ENCODE results near the gene PCDH9.
"Not testable (repeated sequence)": the region's sequence is repeated elsewhere in the genome, so short reads cannot be mapped to it uniquely, and the experiment has no call there.

Gene PCDH9

GRCh38 chr13:66881170-66881569 lies 349.0 kb downstream of the PCDH9 start:
- not testable (repeated sequence) for DNase-seq

DNA sequence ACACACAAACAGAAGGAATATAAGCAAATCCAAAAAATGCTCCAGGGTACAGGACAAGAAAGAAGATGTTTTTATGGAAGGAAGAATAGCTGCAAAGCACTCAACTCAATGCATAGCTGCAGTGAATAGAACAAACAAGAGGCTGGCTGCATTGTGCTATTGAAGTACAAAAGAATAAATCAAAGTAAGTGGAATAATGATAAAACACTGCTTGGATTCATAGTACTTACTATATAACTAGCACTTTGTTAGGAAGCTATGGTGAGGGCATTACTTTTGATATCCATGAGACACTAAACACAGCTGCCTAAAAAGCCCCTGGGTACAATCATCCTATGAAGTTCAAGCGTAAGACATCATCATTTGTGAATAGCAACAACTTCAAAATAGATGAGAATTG lies 350.1 kb downstream of the PCDH9 start:
- no peak for DNase-seq

GRCh38 chr13:66875264-66875663 lies 354.9 kb downstream of the PCDH9 start:
- DNase-seq: peak; percentile 32

DNA sequence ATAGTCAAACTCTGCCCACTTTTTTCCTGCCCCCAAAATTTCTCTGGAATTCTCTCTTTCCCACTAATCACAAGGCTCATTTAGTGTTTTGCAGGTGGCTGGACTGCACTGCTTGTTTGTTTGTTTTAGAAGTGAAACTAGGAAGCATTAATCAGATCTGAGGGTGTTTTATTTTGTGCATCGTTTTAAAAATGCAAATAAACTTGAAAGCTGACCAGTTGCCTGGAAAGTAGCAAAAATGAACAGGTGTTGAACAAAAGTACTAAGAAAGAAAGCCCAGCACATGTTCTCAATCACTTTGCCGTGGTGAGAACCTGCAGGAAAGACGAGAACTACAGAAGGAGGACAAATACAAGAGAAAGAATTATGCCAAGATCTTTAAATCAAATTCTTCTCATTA lies 365.5 kb downstream of the PCDH9 start:
- no peak for DNase-seq

DNA sequence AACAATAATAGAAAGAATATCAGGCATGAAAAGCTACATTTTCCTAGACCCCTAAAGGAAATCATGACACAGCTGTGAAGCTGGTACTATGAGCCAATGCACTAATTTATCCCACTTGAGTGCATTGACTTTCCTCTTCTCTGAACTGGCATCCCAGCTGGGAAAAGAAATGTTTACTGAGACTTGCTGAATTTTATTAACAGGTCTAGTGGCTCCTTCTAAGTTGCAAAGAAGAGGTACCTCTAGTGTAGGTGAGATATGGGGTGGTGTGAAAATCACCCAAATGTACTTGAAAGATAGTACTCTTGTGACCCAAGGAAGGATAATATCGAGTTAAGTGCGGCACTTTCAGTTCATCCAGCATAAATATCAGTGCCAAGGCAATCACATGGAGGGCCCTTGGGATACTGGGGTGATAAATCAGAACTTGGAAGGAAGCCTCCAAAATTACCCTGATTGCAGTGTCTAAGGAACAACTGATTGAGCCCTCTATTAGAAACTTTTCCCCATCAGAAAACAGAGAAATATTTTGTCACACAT lies 369.2 kb downstream of the PCDH9 start:
- no peak for DNase-seq

- no peak for DNase-seq
Measured at GRCh38 chr13:66859934-66860877, 369.9 kb downstream of the PCDH9 start.

DNA sequence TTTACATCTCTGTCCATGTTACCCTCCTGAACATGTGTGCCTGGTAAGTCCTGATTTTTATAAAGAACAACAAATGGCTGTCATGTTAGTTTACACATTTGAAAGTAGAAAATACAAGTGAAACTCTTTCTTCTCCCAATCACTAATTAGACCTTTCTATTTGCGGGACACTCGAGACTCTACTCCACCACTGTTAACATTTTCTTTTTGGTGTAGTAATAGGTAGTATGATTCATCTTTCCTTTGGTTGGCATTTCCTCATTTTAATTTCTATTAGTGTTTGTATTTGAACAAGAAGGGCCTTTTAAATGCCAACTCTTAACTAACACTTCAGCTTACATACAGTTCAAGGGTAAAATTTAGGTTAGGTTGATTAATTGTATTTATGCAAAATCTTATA lies 371.1 kb downstream of the PCDH9 start:
- no peak for DNase-seq

DNA sequence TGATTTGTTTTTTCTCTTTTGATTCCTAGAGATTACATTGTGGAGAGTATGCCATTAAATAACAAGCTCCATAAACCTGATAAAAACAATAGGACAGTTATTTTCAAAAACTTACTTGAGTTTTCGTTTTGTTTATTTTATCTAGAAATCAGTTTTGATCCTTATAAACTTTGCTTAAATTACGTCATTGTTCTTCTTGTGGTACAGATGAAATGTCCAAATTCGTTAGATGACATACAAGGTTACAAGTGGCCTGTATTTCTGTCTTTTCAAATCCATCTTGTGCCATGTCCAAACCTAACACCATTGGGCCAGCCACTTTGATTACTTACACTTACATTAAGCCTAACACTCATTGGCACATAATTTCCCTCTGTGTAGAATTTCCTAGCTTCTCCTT lies 372.0 kb downstream of the PCDH9 start:
- no peak for DNase-seq

DNA sequence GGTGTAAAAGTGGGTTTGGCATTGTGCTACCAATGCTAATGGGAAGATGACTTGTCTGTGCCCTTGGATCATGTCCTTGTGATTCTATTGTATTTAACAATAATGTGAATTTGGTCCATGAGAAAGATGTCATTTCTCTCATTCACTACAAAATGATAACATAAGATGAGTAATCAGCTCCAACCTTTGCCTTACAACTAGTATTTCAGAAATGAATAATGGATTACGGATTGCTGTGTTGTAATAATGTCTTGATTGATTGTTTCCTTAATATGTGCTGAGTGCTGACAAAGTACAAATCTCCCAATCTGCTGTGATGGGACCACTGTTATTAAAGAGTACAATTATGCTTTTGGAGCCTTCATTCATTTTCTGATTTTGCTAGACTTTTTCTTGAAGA lies 375.0 kb downstream of the PCDH9 start:
- no peak for DNase-seq

DNA sequence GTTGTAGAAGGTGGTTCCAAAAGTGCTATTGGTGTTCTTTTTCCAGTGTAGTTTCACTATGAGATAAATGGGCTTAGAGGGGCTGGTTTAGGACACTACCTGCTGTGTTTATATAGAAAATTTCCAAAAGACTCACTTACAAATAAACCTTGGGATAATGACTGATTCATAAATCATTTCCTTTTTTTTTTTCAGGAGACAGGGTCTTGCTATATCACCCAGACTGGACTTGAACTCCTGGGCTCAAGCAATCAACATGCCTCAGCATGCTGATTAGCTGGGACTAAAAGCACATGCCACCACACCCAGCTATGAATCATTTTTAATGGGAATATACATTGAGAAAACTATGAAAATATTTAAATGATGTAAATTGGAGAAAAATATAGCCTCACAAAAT lies 376.6 kb downstream of the PCDH9 start:
- no peak for DNase-seq

- no peak for DNase-seq
Measured at GRCh38 chr13:66849706-66850105, 380.4 kb downstream of the PCDH9 start.

DNA sequence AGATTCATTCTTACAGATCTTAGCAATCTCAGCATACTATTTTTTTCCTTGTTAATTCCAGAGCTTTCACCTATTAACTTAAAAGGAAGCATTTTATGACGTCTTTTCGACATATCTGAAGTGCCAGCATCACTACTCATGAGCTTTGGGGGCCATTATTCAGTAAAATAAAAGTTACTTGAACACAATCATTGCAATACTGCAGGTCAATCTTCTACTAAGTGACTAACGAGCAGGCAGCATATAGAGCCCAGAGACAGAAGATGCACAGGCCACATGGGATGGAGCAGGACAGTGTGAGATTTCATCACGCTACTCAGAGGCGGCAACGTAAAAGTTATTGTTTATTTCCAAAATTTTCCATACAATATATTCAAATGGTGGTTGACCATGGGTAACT lies 382.6 kb downstream of the PCDH9 start:
- DNase-seq: no peak

DNA sequence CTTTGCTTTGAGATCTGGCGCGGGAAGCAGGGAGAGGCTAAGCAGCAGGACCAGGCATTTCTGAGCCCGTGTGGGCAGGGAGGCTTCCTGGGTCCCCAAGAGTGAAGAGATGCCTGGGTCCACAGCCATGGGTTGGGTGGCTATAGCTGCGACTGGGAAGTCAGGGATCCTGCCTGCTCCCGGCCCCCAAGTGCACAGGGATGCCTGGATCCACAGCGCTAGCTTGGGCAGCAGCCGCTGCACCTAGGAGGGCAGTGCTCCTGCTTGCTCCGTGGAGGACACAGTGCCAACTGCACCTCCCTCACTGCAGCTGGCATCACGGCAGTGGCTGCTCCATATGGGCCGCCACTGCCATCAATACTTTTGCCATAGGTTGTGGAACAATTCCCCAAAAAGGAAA lies 384.7 kb downstream of the PCDH9 start:
- DNase-seq: no peak

- no peak for DNase-seq
Measured at GRCh38 chr13:66844933-66845332, 385.2 kb downstream of the PCDH9 start.

DNA sequence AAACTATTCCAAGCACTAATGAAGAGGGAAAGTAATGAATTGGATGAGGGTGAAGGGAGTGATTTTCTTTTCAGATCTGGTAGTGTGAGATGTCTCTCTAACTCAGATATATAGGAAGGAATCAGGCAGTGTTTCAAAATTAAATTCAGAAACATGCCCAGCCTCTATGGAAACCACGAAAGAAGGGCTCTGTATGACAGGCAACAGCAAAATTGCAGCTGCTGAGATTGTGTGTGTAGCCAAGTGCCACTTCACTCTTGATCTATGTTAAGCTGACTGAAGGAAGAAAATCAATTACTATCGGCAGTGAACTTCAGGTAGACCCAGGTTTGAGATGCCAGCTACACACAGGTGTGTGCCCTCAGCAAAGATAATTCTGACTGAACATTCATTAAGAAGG lies 387.4 kb downstream of the PCDH9 start:
- DNase-seq: no peak

DNA sequence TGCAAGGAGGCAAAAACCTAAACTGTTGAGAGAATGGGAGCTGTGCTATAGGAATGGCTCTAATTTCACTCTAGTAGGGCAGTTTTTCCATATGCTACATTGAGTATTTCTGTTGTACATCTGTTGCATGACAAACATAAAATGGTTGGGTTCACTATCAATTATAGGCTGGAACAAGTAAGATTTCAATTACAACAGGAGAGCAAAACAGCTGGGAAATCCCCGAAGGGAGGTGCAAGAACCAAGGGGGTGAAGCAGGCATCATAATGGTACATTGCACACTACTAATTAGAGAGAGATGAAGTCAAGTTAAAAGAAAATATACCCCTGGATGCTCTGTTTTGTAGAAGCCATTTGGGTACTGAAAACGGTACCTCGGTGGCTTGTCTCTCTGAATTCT lies 389.5 kb downstream of the PCDH9 start:
- DNase-seq: no peak

- DNase-seq: no peak
Measured at GRCh38 chr13:66837246-66837645, 392.9 kb downstream of the PCDH9 start.

GRCh38 chr13:66835040-66835628 lies 395.0 kb downstream of the PCDH9 start:
- DNase-seq: peak; percentile 76

DNA sequence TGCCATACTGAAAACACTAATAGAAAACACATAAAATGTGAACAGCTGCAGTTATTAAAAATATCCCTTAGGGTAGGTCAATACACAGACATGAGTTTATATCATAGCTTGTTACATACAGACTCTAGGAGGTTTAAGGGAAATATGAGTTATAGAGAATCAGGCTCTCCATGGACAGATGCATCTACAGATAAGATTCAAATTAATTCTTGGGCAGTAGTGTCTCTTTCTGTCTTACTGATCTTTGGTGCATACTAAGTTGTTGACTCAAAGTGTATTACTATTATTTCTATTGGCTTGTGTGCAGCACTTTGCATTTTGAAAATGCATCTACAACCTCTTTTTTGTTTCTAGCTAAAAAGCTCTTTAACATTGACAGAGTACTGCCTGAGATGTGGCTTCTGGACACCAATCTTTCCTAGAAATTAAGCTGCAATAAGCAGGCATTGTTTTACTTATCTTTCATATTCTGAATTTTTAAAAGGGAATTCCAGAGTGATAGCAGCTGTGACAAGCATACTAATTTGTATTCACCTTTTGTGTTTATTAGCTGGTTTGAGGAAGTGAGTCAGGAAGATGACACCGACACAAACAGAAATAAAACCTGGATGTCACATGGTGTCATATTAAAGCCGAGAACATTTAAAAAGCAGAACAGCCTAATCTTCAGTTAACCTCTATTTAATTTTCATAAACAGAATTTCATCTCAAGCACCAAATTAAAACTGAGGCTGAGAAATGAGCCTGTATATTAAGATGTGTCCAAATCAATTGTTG lies 399.0 kb downstream of the PCDH9 start:
- DNase-seq: no peak

- DNase-seq: no peak
Measured at GRCh38 chr13:66829803-66830202, 400.3 kb downstream of the PCDH9 start.

DNA sequence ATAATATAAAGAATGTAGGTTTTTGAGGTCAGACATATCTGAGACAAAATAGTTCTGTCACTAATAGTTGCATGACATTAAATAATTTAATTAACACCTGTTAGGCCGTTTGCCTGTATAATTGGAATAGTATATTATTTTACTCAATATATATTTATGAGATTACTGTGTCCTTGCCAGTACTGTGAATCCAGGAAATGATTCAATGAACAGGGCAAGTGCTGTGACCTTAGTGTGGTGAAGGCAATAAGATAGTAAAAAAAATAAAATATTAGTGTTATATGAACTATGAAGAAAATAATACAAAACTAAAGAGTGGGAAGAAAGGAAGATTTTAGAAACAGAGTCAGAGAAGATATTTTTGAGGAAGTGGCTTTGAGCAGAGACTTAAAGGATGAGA lies 403.7 kb downstream of the PCDH9 start:
- DNase-seq: no peak

DNA sequence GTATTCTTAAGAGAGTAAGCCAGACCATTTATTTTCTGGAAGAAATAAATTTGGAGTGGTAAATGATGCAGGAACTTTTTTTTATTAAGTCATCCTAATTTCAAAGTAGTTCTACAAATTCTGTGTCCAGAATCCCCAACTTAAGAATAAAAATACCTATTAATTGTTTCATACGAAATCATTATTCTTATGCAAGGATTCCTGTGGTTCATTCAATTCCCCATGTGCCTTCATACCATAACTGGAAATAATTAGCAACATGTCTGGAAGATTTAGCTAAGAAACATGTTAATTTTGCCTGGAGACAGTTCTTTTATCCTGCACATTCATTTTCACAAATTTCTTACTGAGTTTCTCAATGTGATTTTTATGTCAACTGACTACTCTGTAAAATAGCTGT lies 408.6 kb downstream of the PCDH9 start:
- DNase-seq: no peak

- no peak for DNase-seq
Measured at GRCh38 chr13:66811455-66811854, 418.7 kb downstream of the PCDH9 start.

DNA sequence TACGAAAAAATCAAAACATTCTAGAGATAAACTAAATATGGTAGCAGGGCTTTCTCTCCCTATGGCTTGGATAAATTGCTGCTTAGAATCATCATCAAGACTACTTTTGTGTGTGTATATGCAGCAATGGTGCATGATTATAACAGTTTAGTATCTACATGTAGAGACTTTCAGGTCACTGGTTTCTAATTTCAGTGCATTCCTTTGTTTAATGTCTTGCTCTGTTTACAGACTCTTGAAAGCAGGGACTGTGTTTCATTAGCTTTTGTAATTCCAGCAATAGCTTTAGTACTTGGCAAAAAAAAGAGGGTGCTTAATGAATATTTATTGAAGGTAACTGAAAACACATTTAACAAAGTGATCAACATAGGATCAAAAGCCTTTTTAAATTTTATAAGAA lies 420.7 kb downstream of the PCDH9 start:
- DNase-seq: no peak
